CD4-positive, CD25-positive, alpha-beta regulatory T cell (primary cell): ENCODE data around the gene NR1I3. TPM values are rescaled to one million over a fixed set of nuclear protein-coding genes. Genes with fewer than 3 reads are reported as not detected.
A peak's percentile ranks its signal among the peaks of the same experiment; 100 is the strongest.

Experiments used
- ATAC-seq, 2 donors: fragments of 150-1000 bp; cut with Tn5 transposase; one replicate each; pipeline ENCODE4 v1.10.0; 2021; ENCODE audit warnings: low read depth in 2 of 2, moderate number of reproducible peaks in 2 of 2, moderate library complexity in 1 of 2
- DNase-seq, 3 donors: peaks; one replicate each; pipeline versions ENCODE4 v3.0.0 to v3.0.0-alpha.2; 2012 to 2022; ENCODE audit warnings: mixed read lengths in 1 of 3
- H3K27ac ChIP-seq: one replicate; pipeline ENCODE4 v1.7.0; 2013; ENCODE audit warnings: mild to moderate bottlenecking, low read length; ENCODE audit not compliant: insufficient read depth, poor library complexity, severe bottlenecking
- H3K27me3 ChIP-seq: one replicate; pipeline ENCODE4 v1.7.0; 2013; ENCODE audit warnings: low read length; ENCODE audit not compliant: control insufficient read depth, insufficient read depth
- H3K36me3 ChIP-seq: one replicate; pipeline ENCODE4 v1.7.0; 2013; ENCODE audit warnings: mild to moderate bottlenecking, low read length, moderate library complexity; ENCODE audit not compliant: control insufficient read depth, insufficient read depth
- H3K4me1 ChIP-seq: 2 replicates; pipeline ENCODE4 v1.7.0; 2013; ENCODE audit warnings: mild to moderate bottlenecking, low read length; ENCODE audit not compliant: insufficient read depth, control insufficient read depth, poor library complexity, severe bottlenecking
- H3K4me3 ChIP-seq: one replicate; pipeline ENCODE4 v1.7.0; 2013; ENCODE audit warnings: low read depth, mild to moderate bottlenecking, low read length, moderate library complexity
- H3K9me3 ChIP-seq, 2 experiments: 1 replicate in 1 of 2; 2 replicates in 1 of 2; pipeline ENCODE4 v1.7.0; 2013; ENCODE audit warnings: low read length in 2 of 2, mild to moderate bottlenecking in 1 of 2, moderate library complexity in 1 of 2; ENCODE audit not compliant: control insufficient read depth in 2 of 2
- H3K27ac Mint-ChIP-seq, 3 donors: one replicate each; pipeline ENCODE4 v1.8.0; 2020 to 2022; ENCODE audit warnings: mild to moderate bottlenecking in 3 of 3, mixed read lengths in 3 of 3, moderate library complexity in 2 of 3
- H3K27me3 Mint-ChIP-seq: one replicate; pipeline ENCODE4 v1.8.0; 2022; ENCODE audit warnings: mild to moderate bottlenecking, mixed read lengths
- H3K36me3 Mint-ChIP-seq: one replicate; pipeline ENCODE4 v1.8.0; 2020; ENCODE audit warnings: mixed read lengths
- H3K4me1 Mint-ChIP-seq, 4 donors: one replicate each; pipeline ENCODE4 v1.8.0; 2020 to 2022; ENCODE audit warnings: mixed read lengths in 4 of 4, mild to moderate bottlenecking in 1 of 4
- H3K4me3 Mint-ChIP-seq, 4 donors: one replicate each; pipeline ENCODE4 v1.8.0; 2020 to 2022; ENCODE audit warnings: mild to moderate bottlenecking in 4 of 4, mixed read lengths in 4 of 4, moderate library complexity in 3 of 4
- H3K9me3 Mint-ChIP-seq, 7 donors: one replicate each; pipeline ENCODE4 v1.8.0; 2020 to 2022; ENCODE audit warnings: mixed read lengths in 7 of 7, mild to moderate bottlenecking in 3 of 7, moderate library complexity in 2 of 7
- polyA plus RNA-seq, 4 donors: library from polyadenylated mRNA; unstranded; fragments of 300-500 nt; fragmentation: Illumina TruSeq; gene quantifications; one replicate each; pipeline ENCODE4 v1.2.3, GENCODE V29; 2021
- total RNA-seq: library from RNA; stranded (reverse); gene quantifications from one replicate; pipeline ENCODE4 v1.2.3, GENCODE V29; 2022

The NR1I3 gene
- total and polyA plus RNA-seq, 5 donors from 2014 or later = 0.21 TPM; not detected in 4

DNA sequence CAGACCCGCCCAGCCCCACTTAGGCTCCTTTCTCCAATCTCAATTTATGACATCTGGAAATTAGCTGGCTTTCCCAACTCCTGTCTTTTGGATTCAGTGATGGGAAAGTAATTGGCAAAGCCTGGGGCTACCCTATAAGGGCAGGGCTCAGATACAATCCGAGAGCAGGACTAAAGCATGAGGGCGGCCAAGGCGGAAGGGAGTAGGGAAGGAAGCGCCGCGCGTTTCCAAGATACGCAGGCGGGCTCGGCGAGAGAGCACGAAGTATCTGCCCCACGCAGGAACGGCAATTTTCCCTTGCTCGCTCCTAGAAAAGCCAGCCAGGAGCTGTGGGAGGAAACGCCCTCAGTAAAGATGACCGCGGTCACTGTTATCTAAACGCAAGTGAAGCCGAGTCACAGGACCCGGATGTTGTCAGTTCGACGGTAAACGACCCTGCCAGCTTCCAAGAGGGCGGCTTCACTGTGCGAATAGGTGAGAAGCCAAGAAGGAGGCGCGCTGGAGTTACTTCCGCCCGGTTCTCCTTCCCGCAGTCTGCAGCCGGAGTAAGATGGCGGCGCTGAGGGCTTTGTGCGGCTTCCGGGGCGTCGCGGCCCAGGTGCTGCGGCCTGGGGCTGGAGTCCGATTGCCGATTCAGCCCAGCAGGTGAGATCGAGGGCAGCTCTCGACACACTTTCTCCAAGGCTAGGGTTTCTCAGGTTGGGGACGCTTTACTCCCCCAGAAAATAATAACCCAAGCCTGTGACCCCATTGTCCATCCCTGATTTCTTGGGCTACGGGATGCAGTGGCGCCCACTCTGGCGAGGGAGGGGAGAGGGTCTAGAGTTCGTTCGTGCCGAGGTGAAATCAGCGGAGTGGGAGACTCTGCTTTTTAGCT is 35.9 kb downstream of the NR1I3 start, which contains the start of gene NDUFS2:
Gene NDUFS2, plus strand, starts transcription at position 532 of the 877 bp plus-strand sequence. Its CDS starts 19 bp downstream, at position 551.
- Histone ChIP-seq H3K36me3 (peaks cover 25% of the 10 kb centered on the region), H3K4me1 (peaks cover 62% of the 10 kb centered on the region), H3K4me3 (peak within 1 kb of the TSS; percentile 85), H3K27me3 (no peaks in the 10 kb centered on the region), H3K9me3 (no peaks in the 10 kb centered on the region), H3K27ac (peak within 1 kb of the TSS; percentile 90)
- H3K36me3 Mint-ChIP-seq = peaks cover 21% of the 10 kb centered on the region
- H3K9me3 Mint-ChIP-seq = no peaks in the 10 kb centered on the region
- H3K4me1 Mint-ChIP-seq = peaks cover 26 to 80% (median 56%) of the 10 kb centered on the region in 4 donors
- H3K4me3 Mint-ChIP-seq = peak within 1 kb of the TSS; percentile 96 to 98 (median 98)
- DNase-seq (peak; percentile 94 to 99 (median 96)), ATAC-seq (peak; percentile 98 to 99)
- peaks cover 4% of the 10 kb centered on the region for H3K27me3 Mint-ChIP-seq
- H3K27ac Mint-ChIP-seq = peak within 1 kb of the TSS; percentile 98 to 99 (median 99)

DNA sequence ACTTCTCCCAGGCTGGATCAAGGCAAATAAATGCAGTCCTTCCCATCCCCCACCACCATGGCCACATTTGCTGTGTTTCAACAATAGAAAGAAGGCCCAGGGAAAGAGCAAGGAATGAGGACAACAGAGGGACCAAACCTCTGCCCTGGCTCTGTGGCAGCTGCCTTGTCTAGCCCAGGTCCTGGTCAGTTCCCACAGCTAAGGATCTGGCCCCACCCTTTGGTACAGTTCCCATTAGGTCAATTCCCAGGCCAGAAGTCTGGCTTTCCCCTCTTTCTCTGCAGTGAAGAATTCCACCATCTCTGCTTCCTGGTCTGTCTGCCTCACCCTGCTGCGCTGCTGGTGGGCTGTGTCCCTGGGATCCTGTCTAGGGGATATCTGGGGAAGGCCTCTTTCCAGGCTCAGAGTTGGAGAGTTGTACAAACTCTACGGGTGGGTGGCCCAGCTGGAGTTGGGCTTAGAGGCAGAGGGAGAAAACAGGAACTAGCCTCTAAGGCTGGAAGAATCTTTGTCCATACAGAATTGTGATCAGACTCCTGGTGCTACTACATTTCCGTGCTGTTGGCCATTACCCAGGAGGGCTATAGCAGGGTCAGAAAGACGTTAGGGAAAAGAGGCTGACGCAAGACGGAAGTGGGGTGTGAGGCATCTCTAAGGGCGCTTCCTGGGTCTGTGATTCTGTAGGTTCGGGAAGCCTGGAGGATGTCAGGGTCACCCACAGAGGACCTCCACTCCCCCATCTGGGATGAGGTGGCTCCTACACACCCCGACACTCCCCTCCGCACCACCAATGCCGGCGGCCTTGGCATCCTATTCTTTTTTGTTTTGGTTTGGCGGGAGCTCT is 36.8 kb downstream of the NR1I3 start:
- Histone ChIP-seq H3K4me1 (peaks cover 57% of the 10 kb centered on the region), H3K27ac (peak overlapping the region; percentile 90), H3K27me3 (no peaks in the 10 kb centered on the region), H3K4me3 (peak overlapping the region; percentile 85), H3K36me3 (peaks cover 18% of the 10 kb centered on the region), H3K9me3 (no peaks in the 10 kb centered on the region)
- Mint-ChIP-seq H3K4me1 (peaks cover 25 to 72% (median 49%) of the 10 kb centered on the region in 4 donors), H3K27ac (peak overlapping the region; percentile 98 to 99 (median 99)), H3K27me3 (peaks cover 4% of the 10 kb centered on the region), H3K9me3 (no peaks in the 10 kb centered on the region), H3K4me3 (peak overlapping the region; percentile 96 to 98 (median 98)), H3K36me3 (peaks cover 18% of the 10 kb centered on the region)
- DNase-seq (no peak), ATAC-seq (no peak)

DNA sequence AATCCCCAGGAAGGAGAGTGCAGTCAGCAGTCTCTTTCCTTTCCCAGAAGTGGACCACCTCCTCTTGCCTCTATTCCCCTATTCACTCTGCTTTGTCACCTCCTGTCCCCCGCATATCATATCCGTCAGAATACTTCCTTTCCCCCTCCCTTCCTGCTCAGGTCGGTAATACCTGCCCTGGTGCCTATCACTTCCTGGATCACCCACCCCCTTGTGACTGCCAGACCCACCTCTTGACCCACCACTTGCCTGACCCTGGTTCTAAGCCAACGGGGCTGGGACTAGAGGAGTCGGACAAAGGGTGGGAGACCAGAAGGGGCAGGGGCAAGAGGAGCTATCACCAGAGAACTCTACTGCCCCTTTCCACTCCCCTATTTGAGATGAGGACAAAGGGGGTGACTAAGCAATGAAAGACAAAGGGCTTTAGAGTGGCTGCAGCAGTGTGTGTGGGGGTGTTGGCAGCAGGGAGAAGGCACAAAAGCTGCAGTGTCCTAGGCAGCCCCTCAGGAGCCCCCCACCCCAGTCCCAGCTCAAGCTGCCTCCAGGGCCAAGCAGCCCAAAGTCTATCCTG is 37.5 kb downstream of the NR1I3 start:
- H3K27me3 Mint-ChIP-seq = peaks cover 4% of the 10 kb centered on the region
- H3K4me1 ChIP-seq = peaks cover 52% of the 10 kb centered on the region
- no peaks in the 10 kb centered on the region for H3K9me3 Mint-ChIP-seq
- peaks cover 16% of the 10 kb centered on the region for H3K36me3 Mint-ChIP-seq
- no peaks in the 10 kb centered on the region for H3K9me3 ChIP-seq
- peak overlapping the region; percentile 98 to 99 (median 99) for H3K27ac Mint-ChIP-seq
- peaks cover 15% of the 10 kb centered on the region for H3K36me3 ChIP-seq
- H3K4me3 ChIP-seq = peak overlapping the region; percentile 61
- H3K4me1 Mint-ChIP-seq = peaks cover 20 to 67% (median 44%) of the 10 kb centered on the region in 4 donors
- peak overlapping the region; percentile 90 for H3K27ac ChIP-seq
- no peak for ATAC-seq
- peak in 2 of 3 donors; percentile 34 to 75 for DNase-seq
- H3K4me3 Mint-ChIP-seq = peak overlapping the region; percentile 85 to 98 (median 96)
- no peaks in the 10 kb centered on the region for H3K27me3 ChIP-seq

DNA sequence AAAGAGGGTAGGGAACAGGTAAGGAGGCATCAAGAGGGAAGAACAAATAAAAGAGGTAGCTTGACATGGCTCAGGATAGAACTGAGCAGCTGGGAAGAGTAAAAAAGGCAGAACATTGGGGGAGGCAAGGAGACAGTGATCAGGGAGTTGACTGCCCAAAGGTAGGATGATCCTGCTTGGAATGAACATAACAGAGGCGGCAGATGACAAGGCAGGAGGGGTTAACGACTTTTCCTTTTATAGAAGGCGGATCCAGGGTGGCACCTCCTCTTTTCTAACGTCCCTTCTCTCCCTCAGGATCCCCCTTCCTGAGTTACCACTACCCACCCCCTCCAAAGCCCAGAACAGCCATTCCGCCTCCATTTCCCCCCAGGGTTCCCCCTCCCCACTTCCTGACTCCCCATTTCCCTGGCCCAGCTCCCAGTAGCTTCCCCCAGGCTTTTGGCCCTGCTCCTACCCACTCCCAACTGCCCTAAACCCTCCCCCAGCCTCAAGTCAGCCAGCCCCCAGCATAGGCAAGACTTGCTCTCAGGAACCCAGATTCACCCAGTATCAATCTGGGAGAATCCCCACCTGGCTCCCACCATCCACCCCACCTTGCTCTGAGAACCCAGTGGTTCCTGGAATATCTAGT is 38.4 kb downstream of the NR1I3 start:
- Mint-ChIP-seq H3K27me3 (peaks cover 4% of the 10 kb centered on the region), H3K4me1 (peaks cover 15 to 69% (median 40%) of the 10 kb centered on the region in 4 donors)

GRCh38 chr1:161198897-161199431 is 39.0 kb downstream of the NR1I3 start, which contains the start of gene ADAMTS4:
TSS of gene ADAMTS4 (minus strand) at chr1:161199054. CDS start at chr1:161198627, 427 bp downstream.
- H3K4me3 ChIP-seq = peak within 1 kb of the TSS; percentile 61
- H3K36me3 Mint-ChIP-seq = peaks cover 4% of the 10 kb centered on the region
- DNase-seq (no peak), ATAC-seq (no peak)
- peaks cover under 1% of the 10 kb centered on the region for H3K27me3 Mint-ChIP-seq
- no peaks in the 10 kb centered on the region for H3K27me3 ChIP-seq
- peaks cover 9 to 64% (median 33%) of the 10 kb centered on the region in 4 donors for H3K4me1 Mint-ChIP-seq
- peak within 1 kb of the TSS in 3 of 4 donors; percentile 15 to 69 (median 39) for H3K4me3 Mint-ChIP-seq
- H3K27ac ChIP-seq = peak within 1 kb of the TSS; percentile 90
- peak within 1 kb of the TSS; percentile 98 to 99 (median 99) for H3K27ac Mint-ChIP-seq
- H3K9me3 Mint-ChIP-seq = no peaks in the 10 kb centered on the region
- peaks cover 6% of the 10 kb centered on the region for H3K36me3 ChIP-seq
- H3K9me3 ChIP-seq = no peaks in the 10 kb centered on the region
- H3K4me1 ChIP-seq = peaks cover 44% of the 10 kb centered on the region

More for the DNA sequence above, 38.4 kb downstream of the NR1I3 start:
- DNase-seq = no peak
- Histone ChIP-seq H3K27ac (peak overlapping the region; percentile 90), H3K4me3 (peak overlapping the region; percentile 61), H3K27me3 (no peaks in the 10 kb centered on the region), H3K4me1 (peaks cover 47% of the 10 kb centered on the region), H3K9me3 (no peaks in the 10 kb centered on the region), H3K36me3 (peaks cover 8% of the 10 kb centered on the region)
- peak overlapping the region; percentile 7 to 97 (median 82) for H3K4me3 Mint-ChIP-seq
- H3K9me3 Mint-ChIP-seq = no peaks in the 10 kb centered on the region
- H3K27ac Mint-ChIP-seq = peak overlapping the region; percentile 98 to 99 (median 99)
- ATAC-seq = no peak
- H3K36me3 Mint-ChIP-seq = peaks cover 11% of the 10 kb centered on the region

- Mint-ChIP-seq H3K4me3 (no peak overlapping the region), H3K27ac (no peak overlapping the region), H3K36me3 (peaks cover 3% of the 10 kb centered on the region), H3K4me1 (peaks cover 7 to 58% (median 29%) of the 10 kb centered on the region in 4 donors), H3K9me3 (no peaks in the 10 kb centered on the region), H3K27me3 (no peaks in the 10 kb centered on the region)
- peaks cover under 1% of the 10 kb centered on the region for H3K36me3 ChIP-seq
- no peaks in the 10 kb centered on the region for H3K9me3 ChIP-seq
- H3K27ac ChIP-seq = no peak overlapping the region
- no peak overlapping the region for H3K4me3 ChIP-seq
- H3K27me3 ChIP-seq = no peaks in the 10 kb centered on the region
- no peak for ATAC-seq
- peaks cover 38% of the 10 kb centered on the region for H3K4me1 ChIP-seq
- DNase-seq = no peak
These were observed 39.7 kb downstream of the NR1I3 start for GRCh38 chr1:161198194-161198896.
